H1 (cell line): ENCODE measurements around the gene MGLL. TPM values are rescaled to one million over a fixed set of nuclear protein-coding genes. Genes with fewer than 3 reads are reported as not detected.

Source experiments
- CTCF ChIA-PET: fragments of 300-600 bp; sonication (Branson Sonifier 250); formaldehyde crosslinking; loops from one replicate; lab custom pipeline; 2021; ENCODE audit not compliant: partially characterized antibody; lab: Charles Lee
- POLR2A ChIA-PET: fragments of 300-600 bp; sonication (Branson Sonifier 250); formaldehyde crosslinking; loops from one replicate; lab custom pipeline; 2021; ENCODE audit warnings: inconsistent platforms; ENCODE audit not compliant: partially characterized antibody; lab: Charles Lee
- DNase-seq, 2 experiments: peaks; one replicate each; pipeline versions ENCODE4 v3.0.0 to v3.0.0-alpha.2; 2010 to 2022; ENCODE audit warnings: low spot score in 2 of 2, low read depth in 1 of 2, mixed read lengths in 1 of 2
- FAIRE-seq: peaks from 2 replicates; lab custom pipeline; 2011; peaks lifted over from hg19 to GRCh38; lab: Jason Lieb, UNC
- H2AFZ ChIP-seq: 2 replicates; pipeline ENCODE4 v1.8.1; 2012; ENCODE audit warnings: low read length, inconsistent platforms
- H2AK5ac ChIP-seq: 2 replicates; pipeline ENCODE4 v1.6.1; 2013; ENCODE audit warnings: low read depth, low read length
- H2BK120ac ChIP-seq: replicated peaks from 2 replicates; pipeline ENCODE3; 2013; ENCODE audit warnings: low read depth, low read length, inconsistent platforms
- H2BK12ac ChIP-seq: 2 replicates; pipeline ENCODE4 v1.6.1; 2013; ENCODE audit warnings: low read depth, low read length
- H2BK15ac ChIP-seq: 2 replicates; pipeline ENCODE4 v1.6.1; 2013; ENCODE audit warnings: low read length
- H2BK20ac ChIP-seq: 2 replicates; pipeline ENCODE4 v1.6.1; 2013; ENCODE audit warnings: low read length
- H2BK5ac ChIP-seq: 2 replicates; pipeline ENCODE4 v1.6.1; 2013; ENCODE audit warnings: low read depth, low read length
- H3K14ac ChIP-seq: 2 replicates; pipeline ENCODE4 v1.6.1; 2013; ENCODE audit warnings: inconsistent platforms; ENCODE audit not compliant: insufficient read length
- H3K18ac ChIP-seq: 2 replicates; pipeline ENCODE4 v1.6.1; 2013; ENCODE audit warnings: low read length; ENCODE audit errors: extremely low read depth
- H3K23ac ChIP-seq: 2 replicates; pipeline ENCODE4 v1.6.1; 2013; ENCODE audit warnings: inconsistent platforms; ENCODE audit not compliant: insufficient read length
- H3K23me2 ChIP-seq: 2 replicates; pipeline ENCODE4 v1.6.1; 2013; ENCODE audit warnings: low read depth, low read length
- H3K27ac ChIP-seq: 2 replicates; pipeline ENCODE4 v1.6.1; 2011; ENCODE audit warnings: low read depth, low read length, inconsistent platforms
- H3K27me3 ChIP-seq, 4 experiments: replicated peaks in 1 of 4; 1 replicate in 1 of 4; 2 replicates in 3 of 4; pipeline versions ENCODE4 v1.6.1 to v1.8.1; 2011 to 2013; ENCODE audit warnings: low read length in 3 of 4, mild to moderate bottlenecking in 3 of 4, inconsistent platforms in 2 of 4, mixed read lengths in 2 of 4, moderate library complexity in 1 of 4; ENCODE audit not compliant: control insufficient read depth in 3 of 4, insufficient read depth in 3 of 4; ENCODE audit errors: extremely low read depth in 1 of 4
- H3K36me3 ChIP-seq, 4 experiments: 2 replicates each; pipeline versions ENCODE4 v1.6.1 to v1.8.1; 2011 to 2013; ENCODE audit warnings: mild to moderate bottlenecking in 4 of 4, low read length in 3 of 4, moderate library complexity in 2 of 4, control low read depth in 1 of 4, inconsistent platforms in 1 of 4; ENCODE audit not compliant: insufficient read depth in 4 of 4, control insufficient read depth in 2 of 4
- H3K4ac ChIP-seq: replicated peaks from 2 replicates; pipeline ENCODE3; 2013; ENCODE audit warnings: low read length, low read depth, mixed read lengths, inconsistent platforms; ENCODE audit not compliant: insufficient read length
- H3K4me1 ChIP-seq, 4 experiments: replicated peaks in 1 of 4; 1 replicate in 1 of 4; 2 replicates in 3 of 4; pipeline versions ENCODE4 v1.6.1 to v1.8.1; 2011 to 2013; ENCODE audit warnings: low read length in 3 of 4, inconsistent platforms in 2 of 4, mixed read lengths in 1 of 4; ENCODE audit not compliant: insufficient read depth in 4 of 4, control insufficient read depth in 3 of 4
- H3K4me2 ChIP-seq, 2 experiments: 2 replicates each; pipeline versions ENCODE4 v1.6.1 to v1.8.1; 2011 to 2013; ENCODE audit warnings: low read depth in 2 of 2, low read length in 2 of 2, control low read depth in 1 of 2, inconsistent platforms in 1 of 2, mild to moderate bottlenecking in 1 of 2; ENCODE audit not compliant: insufficient read depth in 1 of 2
- H3K4me3 ChIP-seq, 4 experiments: fragments of 200-600, 300-600 bp in 1 of 4; sonication (generic), shearing (Covaris generic), sonication (Bioruptor Twin) in 1 of 4; 2 replicates each; pipeline versions ENCODE4 v1.5.1 to v1.8.1; 2011 to 2016; ENCODE audit warnings: low read length in 4 of 4, low read depth in 3 of 4, control low read depth in 2 of 4, inconsistent platforms in 2 of 4, mild to moderate bottlenecking in 2 of 4, mixed read lengths in 1 of 4, moderate library complexity in 1 of 4; ENCODE audit not compliant: insufficient read depth in 2 of 4; ENCODE audit errors: extremely low read depth in 1 of 4
- H3K56ac ChIP-seq: replicated peaks from 2 replicates; pipeline ENCODE3; 2013; ENCODE audit warnings: low read depth, mild to moderate bottlenecking, mixed read lengths, low read length, inconsistent platforms; ENCODE audit not compliant: insufficient read length
- H3K79me1 ChIP-seq: 2 replicates; pipeline ENCODE4 v1.6.1; 2013; ENCODE audit warnings: low read depth, low read length, control low read depth
- H3K79me2 ChIP-seq, 2 experiments: 2 replicates each; pipeline versions ENCODE4 v1.6.1 to v1.8.1; 2012 to 2013; ENCODE audit warnings: low read length in 2 of 2, mild to moderate bottlenecking in 2 of 2, inconsistent platforms in 1 of 2; ENCODE audit not compliant: insufficient read depth in 2 of 2, control insufficient read depth in 1 of 2
- H3K9ac ChIP-seq, 4 experiments: replicated peaks in 1 of 4; 1 replicate in 1 of 4; 2 replicates in 3 of 4; pipeline versions ENCODE4 v1.6.1 to v1.8.1; 2011 to 2013; ENCODE audit warnings: low read depth in 3 of 4, low read length in 3 of 4, control low read depth in 2 of 4, mild to moderate bottlenecking in 2 of 4, moderate library complexity in 2 of 4, inconsistent platforms in 1 of 4; ENCODE audit errors: extremely low read depth in 1 of 4
- H3K9me3 ChIP-seq, 2 experiments: 2 replicates each; pipeline versions ENCODE4 v1.6.1 to v1.8.1; 2012 to 2013; ENCODE audit warnings: mild to moderate bottlenecking in 2 of 2, moderate library complexity in 2 of 2, control low read depth in 1 of 2, inconsistent platforms in 1 of 2, low read depth in 1 of 2, low read length in 1 of 2, mixed read lengths in 1 of 2; ENCODE audit not compliant: insufficient read depth in 2 of 2
- H4K20me1 ChIP-seq, 2 experiments: replicated peaks in 1 of 2; 2 replicates each; pipeline versions ENCODE3 to v1.8.1; 2011 to 2013; ENCODE audit warnings: inconsistent platforms in 2 of 2, low read length in 2 of 2, mild to moderate bottlenecking in 1 of 2; ENCODE audit not compliant: insufficient read depth in 2 of 2, control insufficient read depth in 1 of 2
- H4K5ac ChIP-seq: 2 replicates; pipeline ENCODE4 v1.6.1; 2013; ENCODE audit warnings: low read length, low read depth, mixed read lengths, inconsistent platforms; ENCODE audit not compliant: insufficient read length
- H4K8ac ChIP-seq: 2 replicates; pipeline ENCODE4 v1.8.0; 2013; ENCODE audit warnings: mild to moderate bottlenecking, moderate library complexity, low read length, inconsistent platforms; ENCODE audit not compliant: insufficient read depth; ENCODE audit errors: extremely low read depth
- H4K91ac ChIP-seq: replicated peaks from 2 replicates; pipeline ENCODE3; 2013; ENCODE audit warnings: low read length, mixed read lengths, inconsistent platforms; ENCODE audit not compliant: insufficient read length
- WGBS, 2 experiments: shearing (Covaris generic) in 1 of 2; methylation state at CpG; one replicate each; pipeline versions ENCODE4 v1.1.6 to v1.1.7; 2013 to 2015; ENCODE audit warnings: low lambda C conversion rate in 2 of 2, mixed read lengths in 2 of 2, inconsistent platforms in 1 of 2, low coverage in 1 of 2, missing lambda C conversion rate in 1 of 2; ENCODE audit not compliant: insufficient replicate concordance in 2 of 2, insufficient coverage in 1 of 2, insufficient read length in 1 of 2; ENCODE audit errors: extremely low coverage in 1 of 2, missing lambda C conversion rate in 1 of 2; 5-methylcytosine and 5-hydroxymethylcytosine counted together
- polyA plus RNA-seq, 7 experiments: library from polyadenylated mRNA; depleted of rRNA in 3 of 7; stranded (reverse) in 5 of 7; unstranded in 2 of 7; fragments of >200 nt in 5 of 7; fragments of 200-250 nt in 2 of 7; gene quantifications; 1 replicate in 5 of 7; 2 replicates in 1 of 7; 4 replicates in 1 of 7; pipeline versions ENCODE4 v1.2.1 to v1.2.3, GENCODE V29; 2011 to 2013; ENCODE audit warnings: missing spikeins in 2 of 7, mixed read lengths in 2 of 7
- total RNA-seq: library from RNA; stranded (reverse); fragmentation: NEBNext Ultra II Directional; extraction: Animal tissue kit (Norgen Biotek cat#: 25700); gene quantifications from 2 replicates; pipeline ENCODE4 v1.2.1, GENCODE V29; 2021
- TF ChIP-seq, protein P1 (sequence below): IDR thresholded peaks from 2 replicates; pipeline ENCODE4 v1.6.1; 2012; ENCODE audit warnings: inconsistent platforms
- TF ChIP-seq, protein P2 (sequence below), 3 experiments: IDR thresholded peaks; 1 replicate in 2 of 3; 2 replicates in 1 of 3; pipeline versions ENCODE4 v1.5.1 to v1.6.1; 2011; ENCODE audit warnings: low read length in 3 of 3, mild to moderate bottlenecking in 3 of 3, inconsistent platforms in 2 of 3, low read depth in 1 of 3, moderate library complexity in 1 of 3; ENCODE audit not compliant: insufficient read depth in 1 of 3; ENCODE audit errors: control extremely low read depth in 1 of 3

MGLL gene
- total and polyA plus RNA-seq, 2 of the 8 experiments (the other 6 are each of a cell fraction or from before 2014, with no cell fraction given): 0.05 to 0.34 TPM

DNA sequence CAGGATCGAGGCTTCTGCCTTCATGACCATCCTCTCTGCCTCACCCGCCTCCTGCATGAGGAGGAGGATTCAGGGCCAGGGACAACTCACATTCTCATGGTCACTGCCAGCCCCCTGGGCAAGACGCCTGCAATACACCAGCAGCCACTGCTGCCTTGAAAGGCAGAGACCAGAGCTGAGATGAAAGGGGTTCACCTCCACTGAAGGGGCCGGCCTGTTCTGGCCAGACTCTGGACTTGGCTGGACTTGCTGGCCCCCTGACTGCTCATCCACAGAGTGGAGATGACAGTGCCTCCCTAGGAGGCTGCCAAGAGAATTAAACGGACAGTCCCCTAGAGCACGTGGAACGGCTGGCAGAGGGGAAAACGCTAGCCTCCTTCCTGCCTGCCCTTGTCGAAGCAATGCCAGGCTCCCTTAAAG lies 35.2 kb downstream of the MGLL start:
- Histone ChIP-seq H4K8ac (no peak overlapping the region), H3K27me3 (no peaks in the 10 kb centered on the region), H3K4ac (no peak overlapping the region), H3K4me1 (no peaks in the 10 kb centered on the region; a peak in 1 of 7 replicates), H3K18ac (no peak overlapping the region), H3K23ac (no peak overlapping the region), H3K23me2 (no peaks in the 10 kb centered on the region), H2BK12ac (no peak overlapping the region), H3K79me2 (no peaks in the 10 kb centered on the region), H3K4me3 (no peak overlapping the region), H2BK5ac (no peak overlapping the region), H2BK120ac (no peak overlapping the region), H2AFZ (no peak overlapping the region), H4K91ac (no peak overlapping the region), H2BK15ac (no peak overlapping the region), H4K5ac (no peak overlapping the region), H2BK20ac (no peak overlapping the region), H3K36me3 (no peaks in the 10 kb centered on the region), H3K4me2 (no peak overlapping the region), H3K14ac (no peak overlapping the region), H3K79me1 (no peaks in the 10 kb centered on the region), H3K9me3 (no peaks in the 10 kb centered on the region), H2AK5ac (no peak overlapping the region), H3K56ac (no peak overlapping the region), H3K9ac (no peak overlapping the region), H3K27ac (no peak overlapping the region), H4K20me1 (no peaks in the 10 kb centered on the region)
- no peak for FAIRE-seq
- 86% methylated on average over 8 of the region's 9 CpGs; no CpG with 5 or more reads in 1 of the 2 experiments for WGBS, 2 experiments
- CTCF ChIA-PET: interaction anchor here (0.9 kb wide), 1 partner anchor 98 kb away, joined by 3 read pairs; no protein-coding TSS in a partner anchor
- POLR2A ChIA-PET: no interaction called here
- DNase-seq: no peak
- TF ChIP-seq, protein P1, sequence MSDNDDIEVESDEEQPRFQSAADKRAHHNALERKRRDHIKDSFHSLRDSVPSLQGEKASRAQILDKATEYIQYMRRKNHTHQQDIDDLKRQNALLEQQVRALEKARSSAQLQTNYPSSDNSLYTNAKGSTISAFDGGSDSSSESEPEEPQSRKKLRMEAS: no peak
- TF ChIP-seq, protein P2, sequence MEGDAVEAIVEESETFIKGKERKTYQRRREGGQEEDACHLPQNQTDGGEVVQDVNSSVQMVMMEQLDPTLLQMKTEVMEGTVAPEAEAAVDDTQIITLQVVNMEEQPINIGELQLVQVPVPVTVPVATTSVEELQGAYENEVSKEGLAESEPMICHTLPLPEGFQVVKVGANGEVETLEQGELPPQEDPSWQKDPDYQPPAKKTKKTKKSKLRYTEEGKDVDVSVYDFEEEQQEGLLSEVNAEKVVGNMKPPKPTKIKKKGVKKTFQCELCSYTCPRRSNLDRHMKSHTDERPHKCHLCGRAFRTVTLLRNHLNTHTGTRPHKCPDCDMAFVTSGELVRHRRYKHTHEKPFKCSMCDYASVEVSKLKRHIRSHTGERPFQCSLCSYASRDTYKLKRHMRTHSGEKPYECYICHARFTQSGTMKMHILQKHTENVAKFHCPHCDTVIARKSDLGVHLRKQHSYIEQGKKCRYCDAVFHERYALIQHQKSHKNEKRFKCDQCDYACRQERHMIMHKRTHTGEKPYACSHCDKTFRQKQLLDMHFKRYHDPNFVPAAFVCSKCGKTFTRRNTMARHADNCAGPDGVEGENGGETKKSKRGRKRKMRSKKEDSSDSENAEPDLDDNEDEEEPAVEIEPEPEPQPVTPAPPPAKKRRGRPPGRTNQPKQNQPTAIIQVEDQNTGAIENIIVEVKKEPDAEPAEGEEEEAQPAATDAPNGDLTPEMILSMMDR (IDR thresholded peaks at IDR 0.05; ENCODE audit: control extremely low read depth in 1 of 3, insufficient read depth in 1 of 3, low read depth in 1 of 3, low read length in 3 of 3): no peak
